SK-N-SH (cell line): ENCODE measurements around the gene TOR4A.

ENCODE experiments used
- EP300 ChIP-seq, 2 experiments: IDR thresholded peaks; 2 replicates each; pipeline versions ENCODE4 v1.4.0 to v1.6.1; 2012; ENCODE audit warnings: borderline replicate concordance in 1 of 2, low read depth in 1 of 2, low read length in 1 of 2
- NFIC ChIP-seq: IDR thresholded peaks from 2 replicates; pipeline ENCODE4 v1.4.0; 2012; ENCODE audit warnings: borderline replicate concordance
- POLR2AphosphoS5 ChIP-seq: IDR thresholded peaks from 2 replicates; pipeline ENCODE4 v1.6.1; 2012; ENCODE audit warnings: low read depth, low read length
- SMC3 ChIP-seq: IDR thresholded peaks from 2 replicates; pipeline ENCODE4 v1.6.1; 2012; ENCODE audit warnings: low read depth, low read length, improper control_type of control experiment
- TF ChIP-seq, protein P1 (sequence below): fragments of 200-600 bp; sonication (generic); IDR thresholded peaks from 2 replicates; pipeline ENCODE4 v1.6.1; 2017; ENCODE audit warnings: antibody characterized with exemption, mild to moderate bottlenecking, moderate library complexity

DNA sequence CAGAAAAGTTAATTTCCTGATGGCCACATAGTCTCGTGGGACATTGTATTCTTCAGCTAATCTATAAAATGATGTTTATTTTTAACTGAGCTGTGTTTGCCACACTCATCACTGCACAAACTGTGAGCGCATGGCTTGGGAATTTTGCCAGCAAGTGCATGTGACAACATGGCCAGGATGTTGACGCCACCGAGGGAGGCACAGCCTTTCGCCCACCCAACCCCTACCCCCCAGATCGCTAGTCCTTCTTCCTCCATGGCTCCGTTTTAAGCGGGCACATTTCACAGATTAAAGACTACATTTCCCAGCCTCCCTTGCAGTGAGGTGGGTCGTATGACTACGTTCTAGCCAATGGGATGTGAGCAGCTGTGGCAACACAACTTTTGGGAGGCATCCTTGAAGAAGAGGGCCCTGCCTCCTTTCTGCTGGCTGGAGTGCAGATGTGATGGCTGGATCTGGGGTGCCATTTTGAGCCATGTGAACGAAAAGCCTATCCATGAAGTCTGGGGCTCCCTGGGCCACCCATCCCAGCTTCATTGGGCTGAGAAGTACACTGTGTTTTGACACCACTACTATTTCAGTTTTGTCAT lies 16.7 kb downstream of the TOR4A start:
- TF ChIP-seq NFIC (no peak), SMC3 (no peak), EP300 (IDR thresholded peaks at IDR 0.05; ENCODE audit: borderline replicate concordance in 1 of 2, low read depth in 1 of 2, low read length in 1 of 2) (no peak), POLR2AphosphoS5 (no peak)
- TF ChIP-seq, protein P1, sequence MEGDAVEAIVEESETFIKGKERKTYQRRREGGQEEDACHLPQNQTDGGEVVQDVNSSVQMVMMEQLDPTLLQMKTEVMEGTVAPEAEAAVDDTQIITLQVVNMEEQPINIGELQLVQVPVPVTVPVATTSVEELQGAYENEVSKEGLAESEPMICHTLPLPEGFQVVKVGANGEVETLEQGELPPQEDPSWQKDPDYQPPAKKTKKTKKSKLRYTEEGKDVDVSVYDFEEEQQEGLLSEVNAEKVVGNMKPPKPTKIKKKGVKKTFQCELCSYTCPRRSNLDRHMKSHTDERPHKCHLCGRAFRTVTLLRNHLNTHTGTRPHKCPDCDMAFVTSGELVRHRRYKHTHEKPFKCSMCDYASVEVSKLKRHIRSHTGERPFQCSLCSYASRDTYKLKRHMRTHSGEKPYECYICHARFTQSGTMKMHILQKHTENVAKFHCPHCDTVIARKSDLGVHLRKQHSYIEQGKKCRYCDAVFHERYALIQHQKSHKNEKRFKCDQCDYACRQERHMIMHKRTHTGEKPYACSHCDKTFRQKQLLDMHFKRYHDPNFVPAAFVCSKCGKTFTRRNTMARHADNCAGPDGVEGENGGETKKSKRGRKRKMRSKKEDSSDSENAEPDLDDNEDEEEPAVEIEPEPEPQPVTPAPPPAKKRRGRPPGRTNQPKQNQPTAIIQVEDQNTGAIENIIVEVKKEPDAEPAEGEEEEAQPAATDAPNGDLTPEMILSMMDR = no peak
